Measurements from ENCODE around the gene AURKA. TPM values are rescaled to one million over a fixed set of nuclear protein-coding genes. Genes with fewer than 3 reads are reported as not detected.
A peak's percentile ranks its signal among the peaks of the same experiment; 100 is the strongest.

AURKA gene
- total RNA-seq, 5 donors from 2014 or later (not counting 1 experiment from before 2014, with no cell fraction given), result 1.3 to 2.3 (median 2.0) TPM

DNA sequence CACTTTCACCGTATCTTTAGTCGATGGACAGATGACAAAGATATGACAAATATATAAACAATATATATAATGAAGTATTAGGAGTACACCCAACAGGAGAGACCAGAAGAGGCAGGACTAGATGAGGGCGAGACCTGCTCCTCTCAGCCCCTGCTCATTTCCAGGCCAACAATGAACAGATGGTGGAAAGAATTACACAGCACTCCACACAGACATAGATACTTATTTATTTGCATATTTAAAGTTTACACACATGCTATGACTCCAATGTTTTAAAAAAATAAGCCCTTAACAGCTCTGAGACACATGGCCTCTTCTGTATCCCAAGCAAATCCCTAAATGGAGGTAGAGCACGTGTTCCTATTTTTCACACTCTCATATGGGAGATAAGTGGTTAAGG is 22.8 kb downstream of the AURKA start:
- no peaks in the 10 kb centered on the region for H3K27me3 ChIP-seq (replicated peaks in 1 of 2; ENCODE audit: control insufficient read depth in 2 of 2, extremely low read depth in 1 of 2, insufficient read depth in 2 of 2, low read length in 1 of 2)
- Mint-ChIP-seq H3K27ac (no peak overlapping the region), H3K36me3 (peaks cover 45% of the 10 kb centered on the region), H3K9me3 (no peaks in the 10 kb centered on the region), H3K4me1 (peaks cover 0 to 7% (median 6%) of the 10 kb centered on the region in 3 donors), H3K27me3 (no peaks in the 10 kb centered on the region), H3K4me3 (no peak overlapping the region)
- H3K9me3 ChIP-seq, result no peaks in the 10 kb centered on the region
- WGBS (ENCODE audit: insufficient coverage), result no CpG with 5 or more reads among the region's 4 CpGs
- no peak for ATAC-seq (replicated peaks in 1 of 4)
- DNase-seq, result no peak
- H3K27ac ChIP-seq (ENCODE audit: low read length), result no peak overlapping the region
- peaks cover 0 to 15% of the 10 kb centered on the region in 2 donors for H3K36me3 ChIP-seq (ENCODE audit: control insufficient read depth in 2 of 2, extremely low read depth in 1 of 2, insufficient read depth in 1 of 2, low read length in 1 of 2)
- H3K4me1 ChIP-seq (ENCODE audit: control insufficient read depth in 1 of 2, extremely low read depth in 1 of 2, insufficient read depth in 2 of 2, low read length in 2 of 2), result no peaks in the 10 kb centered on the region
- H3K4me3 ChIP-seq (ENCODE audit: control insufficient read depth in 1 of 2, extremely low read depth in 1 of 2, low read length in 1 of 2), result no peak overlapping the region
- POLR2A ChIA-PET, result no interaction called here
- CTCF ChIA-PET, result no interaction called here

DNA sequence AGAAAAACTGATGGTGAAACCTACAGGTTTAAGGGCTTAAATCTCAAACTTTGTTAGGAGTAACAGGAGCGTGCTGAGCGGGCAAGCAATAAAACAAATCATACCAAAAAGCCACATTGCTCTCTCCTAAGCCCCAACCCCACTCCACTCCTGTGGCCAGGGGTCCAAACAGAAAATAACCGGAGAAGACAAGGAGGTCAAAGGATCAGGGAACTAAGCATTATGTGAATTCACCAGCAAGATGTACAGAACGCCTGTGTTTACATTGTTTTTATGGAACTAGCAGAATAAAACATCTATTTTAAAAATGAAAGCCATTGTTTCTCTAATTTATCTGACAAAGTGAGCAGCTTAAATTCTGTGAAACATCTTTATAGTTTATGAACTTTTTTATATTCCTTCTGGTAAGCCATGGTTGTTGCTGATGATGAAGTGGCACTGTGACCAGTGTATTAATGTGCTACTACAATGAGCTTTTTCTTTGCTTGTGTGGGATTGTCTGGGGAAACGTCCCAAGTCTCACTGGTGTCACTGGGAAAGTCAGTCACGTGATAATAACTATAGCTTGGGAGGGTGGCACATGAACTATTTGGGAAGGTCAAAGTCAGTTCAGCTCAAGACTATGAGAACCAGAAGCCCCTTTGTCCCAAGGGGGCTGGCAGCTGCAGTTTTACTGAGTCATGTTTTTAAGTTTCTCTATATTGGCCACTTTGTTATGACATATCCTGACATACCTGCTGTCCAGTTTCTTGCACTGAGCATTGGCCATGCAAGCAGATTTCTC is 23.5 kb downstream of the AURKA start:
- Mint-ChIP-seq H3K27ac (no peak overlapping the region), H3K4me3 (no peak overlapping the region), H3K36me3 (peaks cover 45% of the 10 kb centered on the region), H3K9me3 (no peaks in the 10 kb centered on the region), H3K27me3 (no peaks in the 10 kb centered on the region), H3K4me1 (peaks cover 0 to 7% (median 6%) of the 10 kb centered on the region in 3 donors)
- H3K27ac ChIP-seq (ENCODE audit: low read length), result no peak overlapping the region
- 93% methylated on average over 2 of the region's 6 CpGs for WGBS (ENCODE audit: insufficient coverage)
- ATAC-seq (replicated peaks in 1 of 4) (no peak), DNase-seq (no peak)
- ChIA-PET POLR2A (no interaction called here), CTCF (no interaction called here)
- no peak overlapping the region for H3K4me3 ChIP-seq (ENCODE audit: control insufficient read depth in 1 of 2, extremely low read depth in 1 of 2, low read length in 1 of 2)
- H3K36me3 ChIP-seq (ENCODE audit: control insufficient read depth in 2 of 2, extremely low read depth in 1 of 2, insufficient read depth in 1 of 2, low read length in 1 of 2), result peaks cover 0 to 16% of the 10 kb centered on the region in 2 donors
- no peaks in the 10 kb centered on the region for H3K4me1 ChIP-seq (ENCODE audit: control insufficient read depth in 1 of 2, extremely low read depth in 1 of 2, insufficient read depth in 2 of 2, low read length in 2 of 2)
- H3K27me3 ChIP-seq (replicated peaks in 1 of 2; ENCODE audit: control insufficient read depth in 2 of 2, extremely low read depth in 1 of 2, insufficient read depth in 2 of 2, low read length in 1 of 2), result no peaks in the 10 kb centered on the region
- no peaks in the 10 kb centered on the region for H3K9me3 ChIP-seq

DNA sequence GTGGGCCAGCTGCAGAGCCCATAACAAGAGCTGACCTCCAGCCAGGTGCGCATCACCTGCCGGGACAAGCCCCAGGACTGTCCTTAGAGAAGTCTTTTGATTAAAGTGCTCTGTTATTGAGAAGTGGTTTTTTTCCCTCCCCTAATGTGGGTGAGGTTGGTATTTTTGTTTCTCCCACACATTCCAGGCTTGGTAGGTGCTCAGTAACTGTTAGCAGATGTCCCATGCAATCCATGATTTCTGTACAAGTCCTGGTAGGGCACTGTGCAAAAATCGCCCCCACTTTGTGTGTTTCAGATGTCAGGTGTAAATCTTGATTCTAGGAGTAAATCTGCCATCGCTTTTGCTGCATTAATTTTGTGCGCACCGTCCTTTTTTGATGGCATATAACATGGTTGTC is 28.5 kb downstream of the AURKA start:
- Histone ChIP-seq H3K4me3 (ENCODE audit: control insufficient read depth in 1 of 2, extremely low read depth in 1 of 2, low read length in 1 of 2) (no peak overlapping the region), H3K27me3 (replicated peaks in 1 of 2; ENCODE audit: control insufficient read depth in 2 of 2, extremely low read depth in 1 of 2, insufficient read depth in 2 of 2, low read length in 1 of 2) (no peaks in the 10 kb centered on the region), H3K4me1 (ENCODE audit: control insufficient read depth in 1 of 2, extremely low read depth in 1 of 2, insufficient read depth in 2 of 2, low read length in 2 of 2) (peaks cover 0 to 19% of the 10 kb centered on the region in 2 experiments), H3K27ac (ENCODE audit: low read length) (no peak overlapping the region), H3K9me3 (no peaks in the 10 kb centered on the region), H3K36me3 (ENCODE audit: control insufficient read depth in 2 of 2, extremely low read depth in 1 of 2, insufficient read depth in 1 of 2, low read length in 1 of 2) (peaks cover 3 to 17% of the 10 kb centered on the region in 2 donors)
- Mint-ChIP-seq H3K4me3 (no peak overlapping the region), H3K9me3 (no peaks in the 10 kb centered on the region), H3K27me3 (no peaks in the 10 kb centered on the region), H3K36me3 (peaks cover 30% of the 10 kb centered on the region), H3K4me1 (peaks cover 14 to 21% (median 19%) of the 10 kb centered on the region in 3 donors), H3K27ac (no peak overlapping the region)
- ATAC-seq (replicated peaks in 1 of 4) (no peak), DNase-seq (no peak)
- ChIA-PET CTCF (no interaction called here), POLR2A (no interaction called here)
- WGBS (ENCODE audit: insufficient coverage), result 97% methylated on average over 3 of the region's 6 CpGs

DNA sequence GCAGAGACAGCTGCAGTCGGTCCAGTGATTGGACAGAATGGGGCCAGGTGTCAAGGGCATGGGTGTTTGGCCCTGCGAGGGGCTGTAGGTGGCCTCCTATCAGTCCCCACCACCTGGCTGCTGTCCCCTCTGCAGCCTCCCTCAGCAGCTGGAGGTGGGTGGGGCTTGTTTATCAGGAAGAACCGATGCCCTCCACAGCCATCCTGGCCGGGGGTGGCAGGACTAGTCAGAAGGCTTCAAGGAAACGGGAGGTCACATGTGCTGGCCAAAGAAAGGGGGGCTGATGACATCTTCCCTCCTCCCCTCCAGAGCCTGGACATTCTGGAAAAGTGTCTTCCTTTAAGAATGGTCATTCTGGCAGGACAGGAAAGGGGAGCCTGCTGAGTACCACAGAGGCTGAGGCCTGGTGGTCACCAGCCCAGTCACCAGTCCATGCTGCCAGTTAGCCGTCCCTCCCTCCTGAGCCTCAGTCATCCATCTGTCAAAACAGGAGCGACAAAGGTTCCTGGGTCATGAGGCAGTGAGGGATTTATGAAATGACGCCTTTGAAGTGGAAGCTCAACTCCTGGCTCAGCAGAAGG is 29.1 kb downstream of the AURKA start:
- H3K4me3 ChIP-seq (ENCODE audit: control insufficient read depth in 1 of 2, extremely low read depth in 1 of 2, low read length in 1 of 2), result no peak overlapping the region
- peaks cover 3 to 15% of the 10 kb centered on the region in 2 donors for H3K36me3 ChIP-seq (ENCODE audit: control insufficient read depth in 2 of 2, extremely low read depth in 1 of 2, insufficient read depth in 1 of 2, low read length in 1 of 2)
- Mint-ChIP-seq H3K27me3 (no peaks in the 10 kb centered on the region), H3K9me3 (no peaks in the 10 kb centered on the region), H3K36me3 (peaks cover 26% of the 10 kb centered on the region), H3K4me1 (peaks cover 14 to 27% (median 24%) of the 10 kb centered on the region in 3 donors), H3K27ac (no peak overlapping the region), H3K4me3 (no peak overlapping the region)
- ATAC-seq (replicated peaks in 1 of 4) (no peak), DNase-seq (no peak)
- peaks cover 0 to 19% of the 10 kb centered on the region in 2 experiments for H3K4me1 ChIP-seq (ENCODE audit: control insufficient read depth in 1 of 2, extremely low read depth in 1 of 2, insufficient read depth in 2 of 2, low read length in 2 of 2)
- ChIA-PET CTCF (interaction anchor here in 1 of 2 donors (0.6 kb wide), 1 partner anchor 54 kb away, joined by 4 read pairs; no protein-coding TSS in a partner anchor), POLR2A (no interaction called here)
- no peaks in the 10 kb centered on the region for H3K9me3 ChIP-seq
- no CpG with 5 or more reads among the region's 8 CpGs for WGBS (ENCODE audit: insufficient coverage)
- no peaks in the 10 kb centered on the region for H3K27me3 ChIP-seq (replicated peaks in 1 of 2; ENCODE audit: control insufficient read depth in 2 of 2, extremely low read depth in 1 of 2, insufficient read depth in 2 of 2, low read length in 1 of 2)
- H3K27ac ChIP-seq (ENCODE audit: low read length), result no peak overlapping the region

DNA sequence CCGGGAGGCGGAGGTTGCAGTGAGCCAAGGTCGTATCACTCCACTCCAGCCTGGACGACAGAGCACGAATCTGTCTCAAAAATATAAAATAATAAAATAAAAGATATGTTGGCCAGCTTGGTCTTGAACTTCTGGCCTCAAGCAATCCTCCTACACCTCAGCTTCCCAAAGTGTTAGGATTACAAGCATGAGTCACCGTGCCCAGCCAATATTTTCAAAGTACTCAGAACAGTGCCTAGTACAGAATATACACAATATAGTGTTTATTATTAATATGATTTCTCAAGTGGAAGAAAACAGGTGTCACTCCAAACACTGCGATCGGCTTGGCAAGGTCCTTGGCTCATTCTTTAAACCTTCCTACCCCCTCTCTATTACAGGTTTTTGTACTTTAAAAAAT is 30.1 kb downstream of the AURKA start:
- peaks cover 21% of the 10 kb centered on the region for H3K36me3 Mint-ChIP-seq
- no peak for ATAC-seq (replicated peaks in 1 of 4)
- H3K4me3 Mint-ChIP-seq, result no peak overlapping the region

DNA sequence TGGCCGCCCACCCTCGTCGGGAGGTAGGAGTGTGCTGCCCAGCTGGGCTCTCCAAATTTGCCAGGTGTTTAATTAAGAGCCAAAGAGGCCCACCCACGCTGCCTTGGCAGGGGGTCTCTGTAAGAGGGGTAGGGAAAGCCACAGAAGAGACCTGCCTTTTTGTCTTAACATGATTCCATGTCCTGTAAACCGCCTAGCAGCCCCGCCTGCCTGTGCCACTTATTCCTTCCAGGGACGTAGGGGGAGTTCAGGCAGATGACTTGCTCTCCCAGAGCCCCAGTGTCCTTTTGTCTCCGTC is 31.2 kb downstream of the AURKA start:
- H3K4me1 ChIP-seq (ENCODE audit: control insufficient read depth in 1 of 2, extremely low read depth in 1 of 2, insufficient read depth in 2 of 2, low read length in 2 of 2), result peaks cover 0 to 19% of the 10 kb centered on the region in 2 experiments
- ChIA-PET POLR2A (no interaction called here), CTCF (no interaction called here)
- no peaks in the 10 kb centered on the region for H3K9me3 Mint-ChIP-seq
- no peak overlapping the region for H3K4me3 ChIP-seq (ENCODE audit: control insufficient read depth in 1 of 2, extremely low read depth in 1 of 2, low read length in 1 of 2)
- DNase-seq, result no peak
- H3K4me3 Mint-ChIP-seq, result peak overlapping the region; percentile 87 to 89 (median 89)
- H3K36me3 ChIP-seq (ENCODE audit: control insufficient read depth in 2 of 2, extremely low read depth in 1 of 2, insufficient read depth in 1 of 2, low read length in 1 of 2), result peaks cover 3 to 7% of the 10 kb centered on the region in 2 donors
- H3K36me3 Mint-ChIP-seq, result peaks cover 10% of the 10 kb centered on the region
- no peak overlapping the region for H3K27ac Mint-ChIP-seq
- H3K9me3 ChIP-seq, result no peaks in the 10 kb centered on the region
- ATAC-seq (replicated peaks in 1 of 4), result no peak
- 93% methylated on average over 8 of the region's 8 CpGs for WGBS (ENCODE audit: insufficient coverage)
- peaks cover 14 to 28% (median 24%) of the 10 kb centered on the region in 3 donors for H3K4me1 Mint-ChIP-seq
- H3K27ac ChIP-seq (ENCODE audit: low read length), result no peak overlapping the region
- no peaks in the 10 kb centered on the region for H3K27me3 ChIP-seq (replicated peaks in 1 of 2; ENCODE audit: control insufficient read depth in 2 of 2, extremely low read depth in 1 of 2, insufficient read depth in 2 of 2, low read length in 1 of 2)
- H3K27me3 Mint-ChIP-seq, result no peaks in the 10 kb centered on the region

More for the DNA sequence above, 30.1 kb downstream of the AURKA start:
- no peak for DNase-seq
- Histone ChIP-seq H3K4me3 (ENCODE audit: control insufficient read depth in 1 of 2, extremely low read depth in 1 of 2, low read length in 1 of 2) (no peak overlapping the region), H3K4me1 (ENCODE audit: control insufficient read depth in 1 of 2, extremely low read depth in 1 of 2, insufficient read depth in 2 of 2, low read length in 2 of 2) (peaks cover 0 to 19% of the 10 kb centered on the region in 2 experiments), H3K9me3 (no peaks in the 10 kb centered on the region), H3K36me3 (ENCODE audit: control insufficient read depth in 2 of 2, extremely low read depth in 1 of 2, insufficient read depth in 1 of 2, low read length in 1 of 2) (peaks cover 3 to 15% of the 10 kb centered on the region in 2 donors), H3K27ac (ENCODE audit: low read length) (no peak overlapping the region), H3K27me3 (replicated peaks in 1 of 2; ENCODE audit: control insufficient read depth in 2 of 2, extremely low read depth in 1 of 2, insufficient read depth in 2 of 2, low read length in 1 of 2) (no peaks in the 10 kb centered on the region)
- POLR2A ChIA-PET, result no interaction called here
- WGBS (ENCODE audit: insufficient coverage), result no CpG with 5 or more reads among the region's 8 CpGs
- no peaks in the 10 kb centered on the region for H3K27me3 Mint-ChIP-seq
- CTCF ChIA-PET, result no interaction called here
- H3K9me3 Mint-ChIP-seq, result no peaks in the 10 kb centered on the region
- H3K4me1 Mint-ChIP-seq, result peaks cover 14 to 28% (median 24%) of the 10 kb centered on the region in 3 donors
- no peak overlapping the region for H3K27ac Mint-ChIP-seq

Data from T-cell (primary cell).